HL-60 (cell line): ENCODE data around the gene AIG1.

ENCODE experiments used
- CTCF ChIP-seq: IDR thresholded peaks from one replicate; pipeline ENCODE4 v1.5.1; 2011; ENCODE audit warnings: low read length, control low read depth, inconsistent platforms; ENCODE audit not compliant: insufficient read depth
- SPI1 ChIP-seq: IDR thresholded peaks from 2 replicates; pipeline ENCODE4 v1.6.1; 2012; ENCODE audit warnings: low read depth, mild to moderate bottlenecking, borderline replicate concordance

- TF ChIP-seq CTCF: no peak
- no peak for TF ChIP-seq SPI1
These were observed 165.2 kb downstream of the AIG1 start for GRCh38 chr6:143225929-143226328.
